Stomach (tissue), 9 donors: ENCODE data around the gene PBX3. TPM values are rescaled to one million over a fixed set of nuclear protein-coding genes. Genes with fewer than 3 reads are reported as not detected.

Experiments used
- DNase-seq, 2 donors: peaks; one replicate each; pipeline versions ENCODE4 v3.0.0 to v3.0.0-alpha.2; 2013 to 2019
- H3K27ac ChIP-seq, 5 donors: fragments of 200-600 bp in 4 of 5; sonication (generic) in 4 of 5; one replicate each; pipeline ENCODE4 v1.5.1; 2013 to 2019; ENCODE audit warnings: mild to moderate bottlenecking in 1 of 5, moderate library complexity in 1 of 5
- H3K27me3 ChIP-seq, 3 donors: fragments of 200-600 bp; sonication (generic); one replicate each; pipeline ENCODE4 v1.5.1; 2017 to 2019; ENCODE audit warnings: mixed run types in 1 of 3
- H3K36me3 ChIP-seq, 4 donors: fragments of 200-600 bp; sonication (generic); 1 replicate in 3 of 4; 2 replicates in 1 of 4; pipeline ENCODE4 v1.5.1; 2016 to 2019
- H3K4me1 ChIP-seq, 4 donors: fragments of 200-600 bp; sonication (generic); one replicate each; pipeline ENCODE4 v1.5.1; 2016 to 2019
- H3K4me3 ChIP-seq, 4 donors: fragments of 200-600 bp; sonication (generic) in 3 of 4; one replicate each; pipeline ENCODE4 v1.5.1; 2016 to 2019; ENCODE audit warnings: mild to moderate bottlenecking in 1 of 4
- H3K9me3 ChIP-seq, 4 donors: fragments of 200-600 bp; sonication (generic); one replicate each; pipeline ENCODE4 v1.5.1; 2016 to 2019
- CTCF ChIP-seq, 7 experiments: fragments of 450-650 bp in 4 of 7; fragments of 200-600 bp in 3 of 7; sonication (generic) in 3 of 7; IDR thresholded peaks; one replicate each; pipeline ENCODE4 v1.5.1; 2016 to 2019; ENCODE audit warnings: antibody characterized with exemption in 7 of 7, control low read depth in 2 of 7, mild to moderate bottlenecking in 1 of 7
- EP300 ChIP-seq: sonication (generic); formaldehyde crosslinking; IDR thresholded peaks from one replicate; pipeline ENCODE4 v1.6.1; 2017; ENCODE audit warnings: antibody characterized with exemption
- POLR2A ChIP-seq, 4 donors: fragments of 450-650 bp; IDR thresholded peaks; one replicate each; pipeline ENCODE4 v1.6.1; 2016; ENCODE audit warnings: antibody characterized with exemption in 4 of 4, control low read depth in 2 of 4, mild to moderate bottlenecking in 1 of 4, moderate library complexity in 1 of 4
- POLR2AphosphoS5 ChIP-seq, 3 donors: sonication (generic); formaldehyde crosslinking; IDR thresholded peaks; one replicate each; pipeline ENCODE4 v1.6.1; 2016; ENCODE audit warnings: antibody characterized with exemption in 3 of 3
- WGBS, 5 donors: extraction: QIAGEN DNeasy Blood & Tissue Kit in 3 of 5; methylation state at CpG; one replicate each; pipeline versions ENCODE4 v1.1.5 to v1.1.7; 2013 to 2018; 5-methylcytosine and 5-hydroxymethylcytosine counted together
- intact Hi-C: fragments of 100-400 bp; cut with DNase I; formaldehyde crosslinking; loops from one replicate; pipeline ENCODE4 v1.15.1; 2023; ENCODE audit warnings: low total_unique reads
- polyA plus RNA-seq, 3 donors: library from polyadenylated mRNA; stranded (reverse); fragments of 200-250 nt; gene quantifications; one replicate each; pipeline ENCODE4 v1.2.3, GENCODE V29; 2013
- total RNA-seq, 5 donors: library from RNA; depleted of rRNA; stranded (reverse); fragments of >200 nt; gene quantifications; one replicate each; pipeline versions ENCODE4 v1.1.0 to v1.2.3, GENCODE V29; 2014 to 2016
- donor health status: healthy with polysubstance abuse.
- donor health status: Bipolar disorder and iron deficiency.
- donor health status: healthy.

The PBX3 gene
- total and polyA plus RNA-seq, 8 donors: 9.3 to 59.1 (median 16.2) TPM

DNA sequence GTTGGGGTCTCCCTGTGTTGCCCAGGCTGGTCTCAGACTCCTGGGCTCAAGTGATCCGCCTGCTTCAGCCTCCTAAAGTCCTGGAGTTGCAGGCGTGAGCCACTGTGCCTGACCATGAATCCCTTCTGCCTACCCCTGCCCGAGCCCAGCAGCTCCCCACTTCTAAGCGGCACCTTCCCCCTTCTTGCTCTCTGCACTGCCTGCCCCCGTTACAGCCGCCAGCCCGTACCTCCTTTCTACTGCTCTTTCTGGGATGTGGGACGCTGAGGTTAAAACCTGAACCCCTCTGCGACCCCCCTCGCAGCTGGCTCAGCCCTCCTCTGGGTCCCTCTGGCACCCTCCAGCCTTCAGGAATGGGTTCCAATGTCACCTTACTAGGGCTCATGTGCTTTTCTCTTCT is 249.6 kb downstream of the PBX3 start:
- H3K9me3 ChIP-seq: no peaks in the 10 kb centered on the region
- no peak for DNase-seq
- no peak overlapping the region for H3K27ac ChIP-seq
- intact Hi-C loops: no loop called here
- no peak for TF ChIP-seq CTCF (IDR thresholded peaks at IDR 0.05)
- no peak for TF ChIP-seq POLR2AphosphoS5 (IDR thresholded peaks at IDR 0.05)
- no peak for TF ChIP-seq POLR2A (IDR thresholded peaks at IDR 0.05)
- no peak for TF ChIP-seq EP300
- no peak overlapping the region for H3K4me3 ChIP-seq
- 88 to 92% (median 89%) methylated on average over 10 of the region's 10 CpGs for whole genome bisulfite sequencing, 5 donors
- H3K4me1 ChIP-seq: no peaks in the 10 kb centered on the region
- H3K36me3 ChIP-seq: no peaks in the 10 kb centered on the region
- H3K27me3 ChIP-seq: peaks cover 0 to 6% (median 0%) of the 10 kb centered on the region in 3 donors

DNA sequence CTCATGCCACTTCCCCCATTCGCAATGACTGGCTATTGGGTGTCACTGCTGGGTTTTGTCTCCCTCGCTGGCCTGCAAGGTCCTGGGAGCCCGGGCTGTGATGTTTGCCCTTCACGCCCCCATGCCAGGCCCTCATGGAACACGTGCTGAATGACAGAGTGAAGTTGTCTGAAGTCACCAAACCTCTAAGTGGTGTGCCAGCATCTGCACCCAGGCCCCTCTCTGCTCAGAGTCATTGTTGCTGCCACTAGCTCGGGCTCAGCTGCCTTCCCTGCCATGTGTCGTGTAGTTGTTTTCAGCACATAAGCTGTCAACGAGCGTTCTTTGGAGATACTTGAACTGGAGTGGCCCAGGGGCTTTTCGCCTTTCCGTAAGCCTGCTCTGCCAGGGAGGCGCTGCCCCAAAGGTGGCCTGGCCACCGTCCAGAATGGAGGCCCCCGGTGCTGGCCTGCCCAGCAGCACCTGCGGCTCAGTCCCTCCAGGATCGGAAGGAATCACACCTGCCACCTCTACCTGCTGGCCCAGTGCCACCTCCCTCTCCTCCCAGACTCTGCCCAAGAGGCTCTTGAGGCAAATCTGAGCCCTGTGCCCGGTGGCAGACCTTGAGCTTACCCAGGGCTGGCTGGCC is 250.1 kb downstream of the PBX3 start:
- DNase-seq: peak in 1 of 2 donors; percentile 8
- no peaks in the 10 kb centered on the region for H3K36me3 ChIP-seq
- peaks cover 0 to 6% (median 0%) of the 10 kb centered on the region in 3 donors for H3K27me3 ChIP-seq
- no peaks in the 10 kb centered on the region for H3K9me3 ChIP-seq
- intact Hi-C loops: no loop called here
- TF ChIP-seq POLR2AphosphoS5 (IDR thresholded peaks at IDR 0.05) (no peak), POLR2A (IDR thresholded peaks at IDR 0.05) (no peak), EP300 (no peak), CTCF (IDR thresholded peaks at IDR 0.05) (no peak)
- WGBS, 5 donors: 74 to 83% (median 75%) methylated on average over 11 to 17 of the region's 17 CpGs
- no peak overlapping the region for H3K27ac ChIP-seq
- H3K4me1 ChIP-seq: no peaks in the 10 kb centered on the region
- H3K4me3 ChIP-seq: no peak overlapping the region

- Histone ChIP-seq H3K4me3 (no peak overlapping the region), H3K9me3 (no peaks in the 10 kb centered on the region), H3K27me3 (peaks cover 0 to 6% (median 0%) of the 10 kb centered on the region in 3 donors), H3K27ac (no peak overlapping the region), H3K4me1 (no peaks in the 10 kb centered on the region), H3K36me3 (no peaks in the 10 kb centered on the region)
- intact Hi-C loops: no loop called here
- 77 to 83% (median 81%) methylated on average over 15 to 17 of the region's 17 CpGs for WGBS, 5 donors
- no peak for TF ChIP-seq EP300
- no peak for TF ChIP-seq POLR2A (IDR thresholded peaks at IDR 0.05)
- no peak for TF ChIP-seq CTCF (IDR thresholded peaks at IDR 0.05)
- TF ChIP-seq POLR2AphosphoS5 (IDR thresholded peaks at IDR 0.05): no peak
- DNase-seq: no peak
Measured at GRCh38 chr9:125998837-125999503, 251.8 kb downstream of the PBX3 start.

GRCh38 chr9:125999504-125999881 is 252.3 kb downstream of the PBX3 start:
- Histone ChIP-seq H3K4me3 (no peak overlapping the region), H3K9me3 (no peaks in the 10 kb centered on the region), H3K36me3 (no peaks in the 10 kb centered on the region), H3K27ac (no peak overlapping the region), H3K27me3 (peaks cover 0 to 6% (median 0%) of the 10 kb centered on the region in 3 donors), H3K4me1 (no peaks in the 10 kb centered on the region)
- no peak for DNase-seq
- intact Hi-C loops: no loop called here
- WGBS, 5 donors: 68 to 86% (median 71%) methylated on average over 1 to 2 of the region's 2 CpGs
- no peak for TF ChIP-seq POLR2A (IDR thresholded peaks at IDR 0.05)
- TF ChIP-seq CTCF (IDR thresholded peaks at IDR 0.05): no peak
- TF ChIP-seq EP300: no peak
- no peak for TF ChIP-seq POLR2AphosphoS5 (IDR thresholded peaks at IDR 0.05)
